HG03103 (cell line): ENCODE data around the gene MSN.
"Not testable (repeated sequence)": the region's sequence is repeated elsewhere in the genome, so short reads cannot be mapped to it uniquely, and the experiment has no call there.

Experiments
- ATAC-seq: cut with Tn5 transposase; IDR thresholded peaks from one replicate; pipeline ENCODE4 v1.9.1; 2021; ENCODE audit warnings: low read depth; ENCODE audit not compliant: unreplicated experiment

Gene MSN

GRCh38 chrX:65667503-65668376, at the start of gene MSN:
MSN (plus strand) TSS chrX:65667654; CDS start chrX:65667842, 188 bp downstream.
- peak; percentile 67 for ATAC-seq

- ATAC-seq: not testable (repeated sequence)
These were observed 47.3 kb upstream of the MSN start for GRCh38 chrX:65620096-65620705.

GRCh38 chrX:65630771-65631170, 36.7 kb upstream of the MSN start:
- ATAC-seq: no peak

- no peak for ATAC-seq
These were observed 33.6 kb upstream of the MSN start for GRCh38 chrX:65633826-65634225.

GRCh38 chrX:65634732-65635131, 32.7 kb upstream of the MSN start:
- no peak for ATAC-seq

- ATAC-seq: no peak
These were observed 32.1 kb upstream of the MSN start for GRCh38 chrX:65635378-65635777.

GRCh38 chrX:65635822-65636221, 31.6 kb upstream of the MSN start:
- ATAC-seq: no peak

- ATAC-seq: not testable (repeated sequence)
These were observed 31.2 kb upstream of the MSN start for GRCh38 chrX:65636261-65636660.

- ATAC-seq: no peak
These were observed 30.1 kb upstream of the MSN start for GRCh38 chrX:65637335-65637734.

- ATAC-seq: no peak
These were observed 24.5 kb upstream of the MSN start for GRCh38 chrX:65642914-65643491.

GRCh38 chrX:65643531-65644052, 23.9 kb upstream of the MSN start:
- ATAC-seq: no peak

- no peak for ATAC-seq
These were observed 22.7 kb upstream of the MSN start for GRCh38 chrX:65644621-65645289.

- no peak for ATAC-seq
These were observed 19.7 kb upstream of the MSN start for GRCh38 chrX:65647801-65648200.

GRCh38 chrX:65652098-65652497, 15.4 kb upstream of the MSN start:
- ATAC-seq: no peak

- ATAC-seq: not testable (repeated sequence)
These were observed 10.4 kb upstream of the MSN start for GRCh38 chrX:65657009-65657441.

- ATAC-seq: no peak
These were observed 9.8 kb upstream of the MSN start for GRCh38 chrX:65657659-65658058.

GRCh38 chrX:65658229-65658628, 9.2 kb upstream of the MSN start:
- ATAC-seq: no peak

GRCh38 chrX:65667157-65667502, 324 bp upstream of the MSN start:
- peak; percentile 22 for ATAC-seq

GRCh38 chrX:65668377-65669310, 1.2 kb downstream of the MSN start:
- no peak for ATAC-seq

GRCh38 chrX:65671286-65671685, 3.8 kb downstream of the MSN start:
- ATAC-seq: no peak
